GM12878 (cell line): ENCODE data around the gene GHRH. TPM values are rescaled to one million over a fixed set of nuclear protein-coding genes. Genes with fewer than 3 reads are reported as not detected.

ENCODE experiments used
- ATAC-seq: fragments of 200-7000 bp; cut with Tn5 transposase; 3 replicates; pipeline ENCODE4 v1.9.1; 2020; ENCODE audit warnings: mild to moderate bottlenecking, moderate library complexity
- BruUV-seq: library from RNA; stranded (reverse); fragments of 400-500 nt; replicated peaks from 2 replicates; lab custom pipeline; 2021; lab: Mats Ljungman, UMichigan
- CTCF ChIA-PET: fragments of 300-600 bp; sonication (Branson Sonifier 250); formaldehyde crosslinking; extraction: SDS; loops from one replicate; lab custom pipeline; 2021; ENCODE audit warnings: inconsistent platforms; lab: Yijun Ruan, JAX
- POLR2A ChIA-PET: fragments of 350-600 bp; formaldehyde crosslinking; extraction: SDS; loops from one replicate; lab custom pipeline; 2021; ENCODE audit warnings: inconsistent platforms; lab: Charles Lee
- RAD21 ChIA-PET: fragments of 300-600 bp; sonication (Branson Sonifier 250); formaldehyde crosslinking; loops from one replicate; lab custom pipeline; 2023; ENCODE audit warnings: antibody characterized with exemption; ENCODE audit not compliant: unreplicated experiment; lab: Charles Lee
- SMC1A ChIA-PET: fragments of 300-600 bp; sonication (Branson Sonifier 250); formaldehyde crosslinking; loops from one replicate; lab custom pipeline; 2023; ENCODE audit not compliant: unreplicated experiment, uncharacterized antibody; lab: Charles Lee
- DNase-seq: peaks from one replicate; pipeline ENCODE4 v3.0.0-alpha.2; 2011; ENCODE audit warnings: low read depth, low spot score
- FAIRE-seq: peaks from 3 replicates; lab custom pipeline; 2011; peaks lifted over from hg19 to GRCh38; lab: Jason Lieb, UNC
- H2AFZ ChIP-seq: 2 replicates; pipeline ENCODE4 v1.6.0; 2011; ENCODE audit warnings: low read depth, low read length, control low read depth; ENCODE audit not compliant: control insufficient read depth
- H3K27ac ChIP-seq: 2 replicates; pipeline ENCODE4 v1.5.1; 2011; ENCODE audit warnings: control low read depth; ENCODE audit not compliant: control insufficient read depth, insufficient read depth
- H3K27me3 ChIP-seq, 2 experiments: replicated peaks in 1 of 2; 2 replicates each; pipeline versions ENCODE4 v1.6.0 to v1.6.1; 2011; ENCODE audit warnings: low read length in 1 of 2; ENCODE audit not compliant: control insufficient read depth in 2 of 2, insufficient read depth in 2 of 2
- H3K36me3 ChIP-seq, 2 experiments: 2 replicates each; pipeline ENCODE4 v1.5.1; 2011; ENCODE audit warnings: low read length in 1 of 2; ENCODE audit not compliant: control insufficient read depth in 2 of 2, insufficient read depth in 2 of 2
- H3K4me1 ChIP-seq: 2 replicates; pipeline ENCODE4 v1.6.1; 2011; ENCODE audit warnings: mild to moderate bottlenecking, low read length, moderate library complexity, mixed read lengths; ENCODE audit not compliant: control insufficient read depth, insufficient read depth
- H3K4me2 ChIP-seq: 2 replicates; pipeline ENCODE4 v1.6.0; 2011; ENCODE audit warnings: control low read depth; ENCODE audit not compliant: control insufficient read depth, insufficient read depth
- H3K4me3 ChIP-seq: fragments of 200-600 bp; sonication (generic); 2 replicates; pipeline ENCODE4 v1.5.1; 2016
- H3K79me2 ChIP-seq: 2 replicates; pipeline ENCODE4 v1.6.0; 2011; ENCODE audit warnings: low read length; ENCODE audit not compliant: control insufficient read depth, insufficient read depth
- H3K9ac ChIP-seq: 2 replicates; pipeline ENCODE4 v1.8.0; 2011; ENCODE audit warnings: low read length, control low read depth, mixed read lengths; ENCODE audit not compliant: control insufficient read depth, insufficient read depth
- H3K9me3 ChIP-seq: replicated peaks from 3 replicates; pipeline ENCODE4 v1.5.1; 2011; ENCODE audit warnings: mild to moderate bottlenecking, low read length; ENCODE audit not compliant: control insufficient read depth, insufficient read depth
- H4K20me1 ChIP-seq: 2 replicates; pipeline ENCODE4 v1.6.0; 2011; ENCODE audit not compliant: control insufficient read depth, insufficient read depth
- DPF2 ChIP-seq: fragments of 450-650 bp; IDR thresholded peaks from 2 replicates; pipeline ENCODE4 v1.6.1; 2017; ENCODE audit warnings: mild to moderate bottlenecking
- MEF2A ChIP-seq: IDR thresholded peaks from 2 replicates; pipeline ENCODE4 v1.6.1; 2011; ENCODE audit warnings: low read depth, mild to moderate bottlenecking, low read length, moderate library complexity; ENCODE audit not compliant: insufficient read depth
- MEF2B ChIP-seq: fragments of 450-650 bp; IDR thresholded peaks from 2 replicates; pipeline ENCODE4 v1.6.1; 2018; ENCODE audit warnings: mild to moderate bottlenecking, moderate library complexity; ENCODE audit not compliant: partially characterized antibody, poor library complexity, severe bottlenecking
- PAX5 ChIP-seq: IDR thresholded peaks from 2 replicates; pipeline ENCODE4 v1.6.1; 2011; ENCODE audit warnings: low read depth, low read length, borderline replicate concordance
- ZNF207 ChIP-seq: fragments of 450-650 bp; IDR thresholded peaks from 2 replicates; pipeline ENCODE4 v1.6.1; 2014; ENCODE audit warnings: antibody characterized with exemption, mild to moderate bottlenecking, borderline replicate concordance
- ZNF384 ChIP-seq: IDR thresholded peaks from 2 replicates; pipeline ENCODE4 v1.6.1; 2012; ENCODE audit warnings: low read depth, mild to moderate bottlenecking, low read length, improper control_type of control experiment, borderline replicate concordance
- WGBS: methylation state at CpG from one replicate; pipeline ENCODE4 v1.1.6; 2016; ENCODE audit warnings: low lambda C conversion rate; ENCODE audit not compliant: insufficient replicate concordance, insufficient coverage; ENCODE audit errors: missing lambda C conversion rate; 5-methylcytosine and 5-hydroxymethylcytosine counted together
- in situ Hi-C: fragments of 300-500 bp; cut with MboI; formaldehyde crosslinking; loops from 9 replicates; pipeline ENCODE4 v1.14.3; 2018; ENCODE audit warnings: mixed read lengths
- intact Hi-C: fragments of 100-400 bp; cut with micrococcal nuclease; formaldehyde crosslinking; loops from one replicate; pipeline ENCODE4 v1.14.2; 2022; ENCODE audit not compliant: unreplicated experiment
- polyA plus RNA-seq, 11 experiments: library from polyadenylated mRNA; depleted of rRNA in 4 of 11; unstranded in 6 of 11; stranded (reverse) in 5 of 11; fragments of >200 nt; fragmentation: Nextera tagmentation in 4 of 11; fragmentation: Illumina TruSeq in 1 of 11; extraction: Ambion mirVana in 4 of 11; extraction: Trizol in 1 of 11; gene quantifications; 1 replicate in 1 of 11; 2 replicates in 10 of 11; pipeline versions ENCODE4 v1.2.1 to v1.2.3, GENCODE V29; 2011 to 2016; ENCODE audit warnings: inconsistent platforms in 2 of 11, missing spikeins in 2 of 11, low read depth in 1 of 11
- total RNA-seq, 4 experiments: library from RNA; depleted of rRNA in 3 of 4; stranded (reverse); fragments of >200 nt in 3 of 4; fragmentation: Illumina TruSeq in 1 of 4; extraction: Trizol in 1 of 4; gene quantifications; 2 replicates each; pipeline versions ENCODE4 v1.2.1 to v1.2.3, GENCODE V29; 2013 to 2021
- TF ChIP-seq, protein P1 (sequence below): IDR thresholded peaks from 2 replicates; pipeline ENCODE4 v1.6.1; 2012; ENCODE audit warnings: improper control_type of control experiment, low read depth, low read length; ENCODE audit not compliant: insufficient replicate concordance

The GHRH gene
- total and polyA plus RNA-seq, 10 of the 15 experiments (the other 5 are each of a cell fraction or from before 2014, with no cell fraction given): not detected

DNA sequence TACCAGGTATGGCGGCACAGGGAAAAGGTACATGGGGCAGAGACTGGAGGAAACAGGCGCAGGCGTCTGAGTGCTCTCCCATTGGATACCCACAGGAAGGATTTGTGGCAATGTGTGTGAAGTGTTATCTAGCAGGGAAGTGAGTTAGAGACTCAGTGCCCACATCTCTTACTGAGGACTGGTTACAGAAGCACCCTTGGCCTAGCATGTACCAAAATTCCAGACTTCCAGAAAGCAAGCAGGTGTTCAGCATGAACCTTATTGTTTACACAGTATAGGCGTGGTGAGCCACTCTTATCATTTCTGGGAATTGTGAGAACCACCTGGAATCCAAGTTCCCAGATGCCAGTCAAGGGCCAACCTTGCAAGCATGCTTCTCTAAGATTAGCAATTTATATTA, 42.0 kb upstream of the GHRH start:
- no peak overlapping the region for H3K4me3 ChIP-seq
- ChIA-PET POLR2A (interaction anchor here (1.2 kb wide), 1 partner anchor 9 kb away, joined by 3 read pairs; no protein-coding TSS in a partner anchor), CTCF (interaction anchor here (0.7 to 1.1 kb wide), 2 partner anchors 10 to 23 kb away, joined by 3 read pairs; no protein-coding TSS in a partner anchor), RAD21 (interaction anchor here (0.6 kb wide), 1 partner anchor 62 kb away, joined by 3 read pairs; no protein-coding TSS in a partner anchor), SMC1A (interaction anchor here (1.2 kb wide), 2 partner anchors 13 to 44 kb away, joined by 3 to 4 read pairs; no protein-coding TSS in a partner anchor)
- peaks cover 29% of the 10 kb centered on the region for H3K4me1 ChIP-seq
- H2AFZ ChIP-seq: no peak overlapping the region
- no peak for TF ChIP-seq PAX5
- TF ChIP-seq ZNF384: no peak
- TF ChIP-seq MEF2B: no peak
- no peak for TF ChIP-seq MEF2A
- TF ChIP-seq, protein P1, sequence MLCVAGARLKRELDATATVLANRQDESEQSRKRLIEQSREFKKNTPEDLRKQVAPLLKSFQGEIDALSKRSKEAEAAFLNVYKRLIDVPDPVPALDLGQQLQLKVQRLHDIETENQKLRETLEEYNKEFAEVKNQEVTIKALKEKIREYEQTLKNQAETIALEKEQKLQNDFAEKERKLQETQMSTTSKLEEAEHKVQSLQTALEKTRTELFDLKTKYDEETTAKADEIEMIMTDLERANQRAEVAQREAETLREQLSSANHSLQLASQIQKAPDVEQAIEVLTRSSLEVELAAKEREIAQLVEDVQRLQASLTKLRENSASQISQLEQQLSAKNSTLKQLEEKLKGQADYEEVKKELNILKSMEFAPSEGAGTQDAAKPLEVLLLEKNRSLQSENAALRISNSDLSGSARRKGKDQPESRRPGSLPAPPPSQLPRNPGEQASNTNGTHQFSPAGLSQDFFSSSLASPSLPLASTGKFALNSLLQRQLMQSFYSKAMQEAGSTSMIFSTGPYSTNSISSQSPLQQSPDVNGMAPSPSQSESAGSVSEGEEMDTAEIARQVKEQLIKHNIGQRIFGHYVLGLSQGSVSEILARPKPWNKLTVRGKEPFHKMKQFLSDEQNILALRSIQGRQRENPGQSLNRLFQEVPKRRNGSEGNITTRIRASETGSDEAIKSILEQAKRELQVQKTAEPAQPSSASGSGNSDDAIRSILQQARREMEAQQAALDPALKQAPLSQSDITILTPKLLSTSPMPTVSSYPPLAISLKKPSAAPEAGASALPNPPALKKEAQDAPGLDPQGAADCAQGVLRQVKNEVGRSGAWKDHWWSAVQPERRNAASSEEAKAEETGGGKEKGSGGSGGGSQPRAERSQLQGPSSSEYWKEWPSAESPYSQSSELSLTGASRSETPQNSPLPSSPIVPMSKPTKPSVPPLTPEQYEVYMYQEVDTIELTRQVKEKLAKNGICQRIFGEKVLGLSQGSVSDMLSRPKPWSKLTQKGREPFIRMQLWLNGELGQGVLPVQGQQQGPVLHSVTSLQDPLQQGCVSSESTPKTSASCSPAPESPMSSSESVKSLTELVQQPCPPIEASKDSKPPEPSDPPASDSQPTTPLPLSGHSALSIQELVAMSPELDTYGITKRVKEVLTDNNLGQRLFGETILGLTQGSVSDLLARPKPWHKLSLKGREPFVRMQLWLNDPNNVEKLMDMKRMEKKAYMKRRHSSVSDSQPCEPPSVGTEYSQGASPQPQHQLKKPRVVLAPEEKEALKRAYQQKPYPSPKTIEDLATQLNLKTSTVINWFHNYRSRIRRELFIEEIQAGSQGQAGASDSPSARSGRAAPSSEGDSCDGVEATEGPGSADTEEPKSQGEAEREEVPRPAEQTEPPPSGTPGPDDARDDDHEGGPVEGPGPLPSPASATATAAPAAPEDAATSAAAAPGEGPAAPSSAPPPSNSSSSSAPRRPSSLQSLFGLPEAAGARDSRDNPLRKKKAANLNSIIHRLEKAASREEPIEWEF: no peak
- no peak for TF ChIP-seq ZNF207
- no peak for TF ChIP-seq DPF2
- in situ Hi-C loops: no loop called here
- WGBS: 94% methylated on average over 4 of the region's 4 CpGs
- peaks cover 32% of the 10 kb centered on the region for H3K79me2 ChIP-seq
- no peaks in the 10 kb centered on the region for H3K9me3 ChIP-seq
- DNase-seq: no peak
- no peak overlapping the region for H3K4me2 ChIP-seq
- intact Hi-C loops: no loop called here
- no peak for ATAC-seq
- H3K36me3 ChIP-seq: peaks cover 22 to 46% of the 10 kb centered on the region in 2 experiments
- no peak for FAIRE-seq
- H3K27ac ChIP-seq: no peak overlapping the region
- no peaks in the 10 kb centered on the region for H4K20me1 ChIP-seq
- no peaks in the 10 kb centered on the region for H3K27me3 ChIP-seq
- no TSS peak for BruUV-seq
- no peak overlapping the region for H3K9ac ChIP-seq
